Body of pancreas (tissue), 4 donors: Measurements from ENCODE around the gene ARL16.

Experiments
- POLR2A ChIP-seq, 3 donors: fragments of 450-650 bp; IDR thresholded peaks; one replicate each; pipeline ENCODE4 v1.6.1; 2016; ENCODE audit warnings: antibody characterized with exemption in 3 of 3, mild to moderate bottlenecking in 2 of 3
- TF ChIP-seq, protein P1 (sequence below), 7 experiments: fragments of 450-650 bp in 4 of 7; fragments of 200-600 bp in 3 of 7; sonication (generic) in 3 of 7; IDR thresholded peaks; one replicate each; pipeline ENCODE4 v1.5.1; 2016 to 2019; ENCODE audit warnings: antibody characterized with exemption in 7 of 7

DNA sequence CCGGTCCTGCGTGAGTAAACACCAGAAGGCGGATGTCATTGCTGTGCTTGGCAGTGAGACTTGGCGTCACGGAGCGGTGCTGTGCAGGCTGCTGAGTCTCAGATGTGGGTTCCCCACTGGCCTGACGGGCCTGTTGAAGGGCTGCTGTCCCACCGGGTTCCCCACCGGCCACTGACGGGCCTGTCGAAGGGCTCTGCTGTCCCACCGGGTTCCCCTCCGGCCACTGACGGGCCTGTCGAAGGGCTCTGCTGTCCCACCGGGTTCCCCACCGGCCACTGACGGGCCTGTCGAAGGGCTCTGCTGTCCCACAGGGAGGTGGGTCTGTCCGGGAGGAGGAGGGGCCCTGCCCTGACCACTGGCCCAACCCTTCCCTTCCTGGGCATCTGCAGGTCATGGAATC, 3.0 kb upstream of the ARL16 start:
- TF ChIP-seq, protein P1, sequence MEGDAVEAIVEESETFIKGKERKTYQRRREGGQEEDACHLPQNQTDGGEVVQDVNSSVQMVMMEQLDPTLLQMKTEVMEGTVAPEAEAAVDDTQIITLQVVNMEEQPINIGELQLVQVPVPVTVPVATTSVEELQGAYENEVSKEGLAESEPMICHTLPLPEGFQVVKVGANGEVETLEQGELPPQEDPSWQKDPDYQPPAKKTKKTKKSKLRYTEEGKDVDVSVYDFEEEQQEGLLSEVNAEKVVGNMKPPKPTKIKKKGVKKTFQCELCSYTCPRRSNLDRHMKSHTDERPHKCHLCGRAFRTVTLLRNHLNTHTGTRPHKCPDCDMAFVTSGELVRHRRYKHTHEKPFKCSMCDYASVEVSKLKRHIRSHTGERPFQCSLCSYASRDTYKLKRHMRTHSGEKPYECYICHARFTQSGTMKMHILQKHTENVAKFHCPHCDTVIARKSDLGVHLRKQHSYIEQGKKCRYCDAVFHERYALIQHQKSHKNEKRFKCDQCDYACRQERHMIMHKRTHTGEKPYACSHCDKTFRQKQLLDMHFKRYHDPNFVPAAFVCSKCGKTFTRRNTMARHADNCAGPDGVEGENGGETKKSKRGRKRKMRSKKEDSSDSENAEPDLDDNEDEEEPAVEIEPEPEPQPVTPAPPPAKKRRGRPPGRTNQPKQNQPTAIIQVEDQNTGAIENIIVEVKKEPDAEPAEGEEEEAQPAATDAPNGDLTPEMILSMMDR (IDR thresholded peaks at IDR 0.05): no peak
- TF ChIP-seq POLR2A (IDR thresholded peaks at IDR 0.05): no peak
